Measurements from ENCODE around the gene WBP2. TPM values are rescaled to one million over a fixed set of nuclear protein-coding genes. Genes with fewer than 3 reads are reported as not detected.

WBP2 gene
- total and polyA plus RNA-seq, 2 donors, result 17.3 to 96.9 TPM

- no peak for DNase-seq (ENCODE audit: low read depth in 6 of 9, low spot score in 9 of 9)
- H3K9me3 ChIP-seq (ENCODE audit: control insufficient read depth in 2 of 2, insufficient read depth in 1 of 2, low read length in 1 of 2), result no peaks in the 10 kb centered on the region
- H3K27ac ChIP-seq (ENCODE audit: low read depth in 1 of 2, low read length in 1 of 2), result no peak overlapping the region
- 97% methylated on average over 8 of the region's 8 CpGs for WGBS
- H3K4me3 ChIP-seq (ENCODE audit: low read length in 2 of 2), result no peak overlapping the region
- no peaks in the 10 kb centered on the region for H3K27me3 ChIP-seq (ENCODE audit: control insufficient read depth in 2 of 2, insufficient read depth in 1 of 2, low read length in 1 of 2)
- H3K36me3 ChIP-seq (ENCODE audit: control insufficient read depth in 2 of 2, insufficient read depth in 2 of 2, low read length in 1 of 2), result peaks cover 40 to 41% of the 10 kb centered on the region in 2 donors
- H3K4me1 ChIP-seq (ENCODE audit: control insufficient read depth in 2 of 2, insufficient read depth in 2 of 2, low read length in 2 of 2), result peaks cover 9 to 19% of the 10 kb centered on the region in 2 donors
These were observed 42.9 kb upstream of the WBP2 start for GRCh38 chr17:75898065-75898464.

GRCh38 chr17:75897160-75898019, 42.3 kb upstream of the WBP2 start:
- Histone ChIP-seq H3K27ac (ENCODE audit: low read depth in 1 of 2, low read length in 1 of 2) (peak overlapping the region in 1 of 2 donors; percentile 2), H3K9me3 (ENCODE audit: control insufficient read depth in 2 of 2, insufficient read depth in 1 of 2, low read length in 1 of 2) (no peaks in the 10 kb centered on the region), H3K4me1 (ENCODE audit: control insufficient read depth in 2 of 2, insufficient read depth in 2 of 2, low read length in 2 of 2) (peaks cover 9 to 19% of the 10 kb centered on the region in 2 donors), H3K27me3 (ENCODE audit: control insufficient read depth in 2 of 2, insufficient read depth in 1 of 2, low read length in 1 of 2) (no peaks in the 10 kb centered on the region), H3K36me3 (ENCODE audit: control insufficient read depth in 2 of 2, insufficient read depth in 2 of 2, low read length in 1 of 2) (peaks cover 42 to 43% of the 10 kb centered on the region in 2 donors), H3K4me3 (ENCODE audit: low read length in 2 of 2) (peak overlapping the region in 1 of 2 donors; percentile 88)
- no peak for DNase-seq (ENCODE audit: low read depth in 6 of 9, low spot score in 9 of 9)
- 77% methylated on average over 37 of the region's 37 CpGs for WGBS

GRCh38 chr17:75896415-75897159, 41.5 kb upstream of the WBP2 start, which contains the start of gene TRIM65:
TRIM65 (minus strand) TSS chr17:75896951; CDS start chr17:75896937, 14 bp downstream.
- no peaks in the 10 kb centered on the region for H3K27me3 ChIP-seq (ENCODE audit: control insufficient read depth in 2 of 2, insufficient read depth in 1 of 2, low read length in 1 of 2)
- H3K9me3 ChIP-seq (ENCODE audit: control insufficient read depth in 2 of 2, insufficient read depth in 1 of 2, low read length in 1 of 2), result no peaks in the 10 kb centered on the region
- peak within 1 kb of the TSS; percentile 65 to 88 for H3K4me3 ChIP-seq (ENCODE audit: low read length in 2 of 2)
- H3K4me1 ChIP-seq (ENCODE audit: control insufficient read depth in 2 of 2, insufficient read depth in 2 of 2, low read length in 2 of 2), result peaks cover 9 to 19% of the 10 kb centered on the region in 2 donors
- peak within 1 kb of the TSS; percentile 78 to 92 for H3K27ac ChIP-seq (ENCODE audit: low read depth in 1 of 2, low read length in 1 of 2)
- DNase-seq (ENCODE audit: low read depth in 6 of 9, low spot score in 9 of 9), result peak in 8 of 9 donors; percentile 40 to 87 (median 71)
- under 1% methylated on average over 102 of the region's 102 CpGs for WGBS
- H3K36me3 ChIP-seq (ENCODE audit: control insufficient read depth in 2 of 2, insufficient read depth in 2 of 2, low read length in 1 of 2), result peaks cover 45% of the 10 kb centered on the region in 2 donors

- H3K27ac ChIP-seq (ENCODE audit: low read depth in 1 of 2, low read length in 1 of 2), result no peak overlapping the region
- 45% methylated on average over 28 of the region's 28 CpGs for WGBS
- DNase-seq (ENCODE audit: low read depth in 6 of 9, low spot score in 9 of 9), result peak in 1 of 9 donors; percentile 48
- H3K4me3 ChIP-seq (ENCODE audit: low read length in 2 of 2), result peak overlapping the region; percentile 65 to 88
- no peaks in the 10 kb centered on the region for H3K9me3 ChIP-seq (ENCODE audit: control insufficient read depth in 2 of 2, insufficient read depth in 1 of 2, low read length in 1 of 2)
- H3K27me3 ChIP-seq (ENCODE audit: control insufficient read depth in 2 of 2, insufficient read depth in 1 of 2, low read length in 1 of 2), result no peaks in the 10 kb centered on the region
- H3K36me3 ChIP-seq (ENCODE audit: control insufficient read depth in 2 of 2, insufficient read depth in 2 of 2, low read length in 1 of 2), result peaks cover 43 to 45% of the 10 kb centered on the region in 2 donors
- H3K4me1 ChIP-seq (ENCODE audit: control insufficient read depth in 2 of 2, insufficient read depth in 2 of 2, low read length in 2 of 2), result peaks cover 9 to 19% of the 10 kb centered on the region in 2 donors
These were observed 40.4 kb upstream of the WBP2 start for GRCh38 chr17:75895370-75896155.

- Histone ChIP-seq H3K27me3 (ENCODE audit: control insufficient read depth in 2 of 2, insufficient read depth in 1 of 2, low read length in 1 of 2) (no peaks in the 10 kb centered on the region), H3K27ac (ENCODE audit: low read depth in 1 of 2, low read length in 1 of 2) (no peak overlapping the region), H3K4me3 (ENCODE audit: low read length in 2 of 2) (no peak overlapping the region), H3K9me3 (ENCODE audit: control insufficient read depth in 2 of 2, insufficient read depth in 1 of 2, low read length in 1 of 2) (no peaks in the 10 kb centered on the region), H3K36me3 (ENCODE audit: control insufficient read depth in 2 of 2, insufficient read depth in 2 of 2, low read length in 1 of 2) (peaks cover 31 to 42% of the 10 kb centered on the region in 2 donors), H3K4me1 (ENCODE audit: control insufficient read depth in 2 of 2, insufficient read depth in 2 of 2, low read length in 2 of 2) (peaks cover 9 to 19% of the 10 kb centered on the region in 2 donors)
- no peak for DNase-seq (ENCODE audit: low read depth in 6 of 9, low spot score in 9 of 9)
- whole genome bisulfite sequencing, result 95% methylated on average over 22 of the region's 22 CpGs
These were observed 39.1 kb upstream of the WBP2 start for GRCh38 chr17:75894049-75894733.

- no peaks in the 10 kb centered on the region for H3K9me3 ChIP-seq (ENCODE audit: control insufficient read depth in 2 of 2, insufficient read depth in 1 of 2, low read length in 1 of 2)
- no peak overlapping the region for H3K4me3 ChIP-seq (ENCODE audit: low read length in 2 of 2)
- peaks cover 24 to 37% of the 10 kb centered on the region in 2 donors for H3K36me3 ChIP-seq (ENCODE audit: control insufficient read depth in 2 of 2, insufficient read depth in 2 of 2, low read length in 1 of 2)
- WGBS, result 98% methylated on average over 18 of the region's 18 CpGs
- H3K27ac ChIP-seq (ENCODE audit: low read depth in 1 of 2, low read length in 1 of 2), result no peak overlapping the region
- no peak for DNase-seq (ENCODE audit: low read depth in 6 of 9, low spot score in 9 of 9)
- no peaks in the 10 kb centered on the region for H3K27me3 ChIP-seq (ENCODE audit: control insufficient read depth in 2 of 2, insufficient read depth in 1 of 2, low read length in 1 of 2)
- peaks cover 9 to 19% of the 10 kb centered on the region in 2 donors for H3K4me1 ChIP-seq (ENCODE audit: control insufficient read depth in 2 of 2, insufficient read depth in 2 of 2, low read length in 2 of 2)
These were observed 38.3 kb upstream of the WBP2 start for GRCh38 chr17:75893305-75894048.

- no peak for DNase-seq (ENCODE audit: low read depth in 6 of 9, low spot score in 9 of 9)
- no peaks in the 10 kb centered on the region for H3K9me3 ChIP-seq (ENCODE audit: control insufficient read depth in 2 of 2, insufficient read depth in 1 of 2, low read length in 1 of 2)
- WGBS, result 93% methylated on average over 16 of the region's 16 CpGs
- no peak overlapping the region for H3K27ac ChIP-seq (ENCODE audit: low read depth in 1 of 2, low read length in 1 of 2)
- no peak overlapping the region for H3K4me3 ChIP-seq (ENCODE audit: low read length in 2 of 2)
- H3K36me3 ChIP-seq (ENCODE audit: control insufficient read depth in 2 of 2, insufficient read depth in 2 of 2, low read length in 1 of 2), result peaks cover 18 to 32% of the 10 kb centered on the region in 2 donors
- peaks cover 9 to 19% of the 10 kb centered on the region in 2 donors for H3K4me1 ChIP-seq (ENCODE audit: control insufficient read depth in 2 of 2, insufficient read depth in 2 of 2, low read length in 2 of 2)
- no peaks in the 10 kb centered on the region for H3K27me3 ChIP-seq (ENCODE audit: control insufficient read depth in 2 of 2, insufficient read depth in 1 of 2, low read length in 1 of 2)
These were observed 37.6 kb upstream of the WBP2 start for GRCh38 chr17:75892556-75893224.
